Osteoblast (primary cell): Measurements from ENCODE around the gene TOM1L2. TPM values are rescaled to one million over a fixed set of nuclear protein-coding genes. Genes with fewer than 3 reads are reported as not detected.

Experiments
- DNase-seq: peaks from one replicate; pipeline ENCODE4 v3.0.0; 2011; ENCODE audit warnings: low spot score, mixed read lengths; ENCODE audit not compliant: insufficient read length; ENCODE audit errors: missing footprints
- H2AFZ ChIP-seq: 2 replicates; pipeline ENCODE4 v1.6.0; 2011; ENCODE audit warnings: mild to moderate bottlenecking, low read length
- H3K27ac ChIP-seq: 2 replicates; pipeline ENCODE4 v1.5.1; 2011; ENCODE audit warnings: mild to moderate bottlenecking, low read depth, low read length, moderate library complexity
- H3K27me3 ChIP-seq: 2 replicates; pipeline ENCODE4 v1.6.0; 2012; ENCODE audit warnings: mild to moderate bottlenecking, control low read depth, inconsistent platforms, low read length, moderate library complexity; ENCODE audit not compliant: insufficient read depth
- H3K36me3 ChIP-seq: 2 replicates; pipeline ENCODE4 v1.5.1; 2011; ENCODE audit warnings: mild to moderate bottlenecking, low read length, control low read depth, moderate library complexity; ENCODE audit not compliant: insufficient read depth
- H3K4me1 ChIP-seq: 2 replicates; pipeline ENCODE4 v1.5.1; 2011; ENCODE audit warnings: mild to moderate bottlenecking, low read length, control low read depth, moderate library complexity; ENCODE audit not compliant: insufficient read depth
- H3K4me2 ChIP-seq: 2 replicates; pipeline ENCODE4 v1.6.0; 2011; ENCODE audit warnings: mild to moderate bottlenecking, low read length; ENCODE audit not compliant: insufficient read depth
- H3K4me3 ChIP-seq: fragments of 200-600 bp; sonication (generic); 3 replicates; pipeline ENCODE4 v1.5.1; 2012; ENCODE audit warnings: mild to moderate bottlenecking, low read length, inconsistent platforms; ENCODE audit not compliant: insufficient read depth
- H3K79me2 ChIP-seq: 2 replicates; pipeline ENCODE4 v1.6.0; 2012; ENCODE audit warnings: mild to moderate bottlenecking, low read length, control low read depth, inconsistent platforms; ENCODE audit not compliant: insufficient read depth
- H3K9me3 ChIP-seq: 2 replicates; pipeline ENCODE4 v1.5.1; 2011; ENCODE audit warnings: low read depth, low read length, control low read depth
- H4K20me1 ChIP-seq: 2 replicates; pipeline ENCODE4 v1.6.0; 2012; ENCODE audit warnings: mild to moderate bottlenecking, low read length, control low read depth; ENCODE audit not compliant: insufficient read depth
- CTCF ChIP-seq: IDR thresholded peaks from 2 replicates; pipeline ENCODE4 v1.5.1; 2011; ENCODE audit warnings: mild to moderate bottlenecking, low read depth, low read length, moderate library complexity; ENCODE audit errors: extremely low read depth
- total RNA-seq: library from RNA; depleted of rRNA; stranded (reverse); fragments of >200 nt; gene quantifications from 2 replicates; pipeline ENCODE4 v1.2.3, GENCODE V29; 2012

Gene TOM1L2
- total RNA-seq, 1 donor: 38.7 TPM

- Histone ChIP-seq H3K9me3 (no peaks in the 10 kb centered on the region), H3K4me1 (no peaks in the 10 kb centered on the region), H3K27me3 (no peaks in the 10 kb centered on the region), H3K36me3 (peaks cover 8% of the 10 kb centered on the region), H3K79me2 (no peaks in the 10 kb centered on the region), H3K4me2 (no peak overlapping the region), H4K20me1 (peaks cover 34% of the 10 kb centered on the region), H2AFZ (no peak overlapping the region), H3K27ac (no peak overlapping the region), H3K4me3 (no peak overlapping the region)
- TF ChIP-seq CTCF: no peak
- DNase-seq: no peak
Observed at GRCh38 chr17:17798010-17798556, 174.1 kb downstream of the TOM1L2 start.

- Histone ChIP-seq H3K27me3 (no peaks in the 10 kb centered on the region), H3K36me3 (peaks cover 8% of the 10 kb centered on the region), H3K4me3 (no peak overlapping the region), H3K4me1 (no peaks in the 10 kb centered on the region), H4K20me1 (peaks cover 37% of the 10 kb centered on the region), H3K9me3 (no peaks in the 10 kb centered on the region), H3K27ac (no peak overlapping the region), H3K79me2 (peaks cover under 1% of the 10 kb centered on the region), H2AFZ (no peak overlapping the region), H3K4me2 (no peak overlapping the region)
- no peak for TF ChIP-seq CTCF
- no peak for DNase-seq
Observed at GRCh38 chr17:17797119-17797809, 174.9 kb downstream of the TOM1L2 start.

- Histone ChIP-seq H3K4me3 (no peak overlapping the region), H3K4me2 (no peak overlapping the region), H3K9me3 (no peaks in the 10 kb centered on the region), H2AFZ (no peak overlapping the region), H3K27ac (no peak overlapping the region), H3K79me2 (peaks cover 5% of the 10 kb centered on the region), H4K20me1 (peaks cover 43% of the 10 kb centered on the region), H3K4me1 (no peaks in the 10 kb centered on the region), H3K36me3 (peaks cover 8% of the 10 kb centered on the region), H3K27me3 (no peaks in the 10 kb centered on the region)
- TF ChIP-seq CTCF: no peak
- DNase-seq: no peak
Observed at GRCh38 chr17:17796787-17797061, 175.5 kb downstream of the TOM1L2 start.

GRCh38 chr17:17795946-17796786 is 176.0 kb downstream of the TOM1L2 start:
- no peaks in the 10 kb centered on the region for H3K27me3 ChIP-seq
- H4K20me1 ChIP-seq: peaks cover 46% of the 10 kb centered on the region
- DNase-seq: no peak
- no peak overlapping the region for H3K4me2 ChIP-seq
- no peak overlapping the region for H2AFZ ChIP-seq
- H3K4me3 ChIP-seq: no peak overlapping the region
- no peak for TF ChIP-seq CTCF
- H3K4me1 ChIP-seq: no peaks in the 10 kb centered on the region
- H3K79me2 ChIP-seq: peaks cover 11% of the 10 kb centered on the region
- H3K27ac ChIP-seq: no peak overlapping the region
- H3K36me3 ChIP-seq: peaks cover 8% of the 10 kb centered on the region
- H3K9me3 ChIP-seq: no peaks in the 10 kb centered on the region
